Activated CD4-positive, CD25-positive, alpha-beta regulatory T cell (primary cell): ENCODE results near the gene MYLK4.

Source experiments
- DNase-seq, 4 experiments: peaks; one replicate each; lab custom pipeline; 2025; lab: John Stamatoyannopoulos, UW

MYLK4 gene

GRCh38 chr6:2755456-2755855 lies 4.7 kb upstream of the MYLK4 start:
- no peak for DNase-seq

DNA sequence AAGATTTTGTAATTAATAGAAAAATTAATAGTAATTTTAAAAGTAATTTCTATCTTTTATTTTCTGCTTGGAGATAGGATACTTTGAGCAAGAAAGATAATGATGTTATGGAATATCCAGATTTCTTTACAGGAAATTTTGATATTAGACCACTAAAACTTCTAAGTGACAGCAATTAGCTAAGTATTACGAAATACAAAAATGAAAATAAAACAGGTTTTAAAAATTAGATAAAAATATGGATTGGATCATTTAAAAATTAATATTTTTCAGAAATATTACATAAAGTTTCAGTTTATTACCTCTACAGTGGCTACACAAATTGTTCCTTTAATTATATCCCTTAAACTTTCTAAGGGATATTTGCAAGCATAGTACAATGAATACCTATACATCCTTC lies 4.2 kb upstream of the MYLK4 start:
- no peak for DNase-seq

DNA sequence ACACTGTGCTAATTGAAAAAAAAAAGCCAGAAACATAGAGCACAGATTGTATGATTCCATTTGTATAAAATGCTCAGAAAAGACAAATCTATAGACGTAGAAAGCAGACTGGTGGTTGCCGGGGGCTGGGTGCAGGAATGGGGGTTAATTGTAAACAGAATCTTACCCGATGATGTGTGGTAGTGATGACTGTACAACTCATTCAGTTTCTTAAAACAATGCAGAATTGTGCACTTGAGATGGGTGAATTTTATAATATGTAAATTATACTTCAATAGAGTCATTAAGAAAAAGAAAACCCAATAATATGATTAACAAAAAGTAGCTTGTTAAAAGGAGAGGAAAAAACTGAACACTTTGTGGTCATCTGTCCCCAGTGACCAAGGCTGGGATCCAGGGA lies 3.7 kb upstream of the MYLK4 start:
- DNase-seq = no peak

DNA sequence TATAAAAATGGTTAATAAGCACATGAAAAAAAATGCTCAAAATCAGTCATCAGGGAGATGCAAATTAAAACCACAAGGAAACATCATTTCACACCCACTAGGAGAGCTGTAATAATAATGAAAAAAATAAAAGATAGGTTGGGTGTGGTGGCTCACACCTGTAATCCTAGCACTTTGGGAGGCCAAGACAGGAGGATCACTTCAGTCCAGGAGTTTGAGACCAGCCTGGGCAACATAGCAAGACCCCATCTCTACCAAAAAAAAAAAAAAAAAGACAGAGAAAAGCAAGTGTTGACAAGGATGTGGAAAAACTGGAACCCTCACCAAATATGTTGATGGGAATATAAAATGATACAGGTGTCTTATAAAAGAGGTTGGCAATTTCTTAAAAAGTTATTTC lies 3.0 kb upstream of the MYLK4 start:
- DNase-seq = no peak

DNA sequence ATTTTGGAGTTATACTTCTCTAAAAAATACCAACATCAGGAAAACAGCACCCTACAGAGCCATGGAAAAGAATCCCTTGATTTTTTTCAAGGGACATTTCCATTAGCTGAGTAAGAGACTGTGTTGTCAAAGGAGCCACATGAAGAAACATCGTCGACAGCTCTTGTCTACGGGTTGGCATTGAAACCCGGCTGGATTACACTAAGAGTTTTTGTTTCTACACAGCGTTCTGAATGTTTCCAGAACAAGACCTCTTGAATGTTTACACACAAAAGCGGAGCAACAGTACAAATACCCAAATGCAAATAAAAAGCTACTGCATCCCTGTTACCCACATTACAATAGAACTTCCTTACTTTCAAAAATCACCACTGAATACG lies 2.4 kb upstream of the MYLK4 start:
- DNase-seq = no peak

DNA sequence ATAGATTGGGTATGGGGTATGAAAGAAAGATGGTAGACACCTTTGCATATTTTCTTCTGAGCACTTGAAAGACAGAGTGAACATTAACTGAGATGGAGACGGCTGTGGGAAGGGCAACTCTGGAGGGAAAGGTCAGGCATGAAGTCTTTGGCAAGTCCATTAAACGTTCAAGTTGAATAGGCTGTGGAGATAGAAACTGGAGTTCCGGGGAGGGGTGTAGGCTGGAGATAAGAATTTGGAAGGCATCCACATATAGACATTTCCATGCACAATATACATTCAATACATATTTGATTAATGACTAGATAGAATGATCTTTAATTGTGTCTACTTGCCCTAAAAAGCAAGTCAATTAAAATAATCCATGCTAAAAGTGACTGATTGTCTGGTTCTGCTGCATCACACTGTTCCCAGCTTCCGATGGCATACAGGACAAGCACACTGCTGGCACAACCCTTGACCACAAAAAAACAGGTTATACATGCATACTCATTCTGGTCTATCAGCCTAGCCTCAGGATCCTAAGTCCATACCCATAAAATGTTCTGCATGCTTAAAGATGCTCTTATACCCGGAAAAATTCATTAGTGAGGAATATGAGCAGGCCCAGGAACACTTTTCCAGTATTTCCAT lies 1.9 kb upstream of the MYLK4 start:
- DNase-seq = no peak

DNA sequence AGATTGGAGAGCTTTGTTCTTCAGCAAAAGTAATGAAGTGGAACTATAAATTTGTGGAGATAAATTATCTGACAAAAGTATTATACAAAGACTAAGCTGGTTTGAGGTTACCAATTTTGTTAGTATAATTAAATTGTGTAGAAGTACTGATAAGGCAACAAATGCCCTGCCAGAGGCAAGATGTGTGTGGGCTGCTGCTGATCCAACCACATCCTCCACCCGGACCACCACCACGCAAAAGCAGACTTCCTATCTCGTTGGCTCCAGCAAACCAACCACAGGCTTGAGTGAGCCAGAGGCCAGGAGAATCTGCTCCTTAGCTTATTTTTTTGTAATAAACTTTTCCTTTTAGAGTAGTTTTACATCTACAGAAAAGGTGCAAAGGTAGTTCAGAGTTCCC lies 1.1 kb upstream of the MYLK4 start:
- no peak for DNase-seq

DNA sequence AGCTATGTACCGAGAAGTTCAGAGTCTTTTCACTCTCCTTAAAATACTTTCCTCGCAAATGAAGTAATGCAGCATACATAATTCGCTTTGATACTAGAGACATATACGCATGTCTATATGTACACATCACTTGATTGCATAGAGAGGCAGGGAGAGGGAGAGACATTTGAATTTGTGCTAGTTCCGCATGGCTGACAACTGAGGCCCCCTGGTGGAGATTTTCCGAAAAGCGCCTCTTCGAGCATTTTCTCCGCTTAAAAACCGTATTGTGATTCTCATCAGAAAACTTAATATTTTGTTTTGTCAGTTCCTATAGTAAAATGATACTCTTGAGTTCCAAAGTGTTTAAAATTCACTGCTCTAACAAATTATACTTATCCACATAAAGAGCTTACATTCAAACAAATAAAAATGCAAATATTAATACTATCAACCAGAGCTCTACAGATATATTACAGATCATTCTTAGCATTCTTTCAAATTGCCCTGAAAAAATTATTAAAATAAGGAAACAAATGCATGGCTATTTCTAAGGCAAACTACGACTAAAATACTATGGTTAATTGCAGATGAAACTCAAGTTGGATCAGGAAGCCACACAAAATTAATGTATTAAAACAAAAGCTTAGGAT lies 637 bp downstream of the MYLK4 start:
- peak; percentile 28 to 56 (median 42) for DNase-seq

GRCh38 chr6:2748183-2748582 lies 2.5 kb downstream of the MYLK4 start:
- no peak for DNase-seq

DNA sequence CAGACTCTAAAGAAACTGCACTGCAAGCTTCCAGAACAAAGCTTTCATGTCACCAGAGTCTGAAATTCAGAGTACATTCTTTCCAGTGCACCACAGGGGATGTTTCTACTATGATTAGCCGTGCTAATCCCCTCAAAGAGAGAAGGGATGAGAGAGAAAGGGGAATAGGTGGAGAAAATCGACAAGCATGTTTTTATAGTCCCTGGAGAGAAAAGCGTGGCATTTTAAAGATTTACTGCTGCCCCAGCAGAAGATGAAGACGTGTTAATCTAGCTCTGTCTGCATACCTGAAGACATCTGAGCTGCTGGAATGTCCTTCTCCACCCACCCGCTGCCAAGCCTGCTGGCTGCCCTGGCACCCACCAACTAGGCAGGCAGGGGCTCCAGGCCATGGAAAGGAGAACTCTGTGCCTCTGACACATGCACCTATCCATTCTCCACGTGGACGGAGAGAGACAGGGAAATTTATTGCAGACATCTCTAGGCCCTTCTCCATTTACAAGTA lies 4.1 kb downstream of the MYLK4 start:
- no peak for DNase-seq

DNA sequence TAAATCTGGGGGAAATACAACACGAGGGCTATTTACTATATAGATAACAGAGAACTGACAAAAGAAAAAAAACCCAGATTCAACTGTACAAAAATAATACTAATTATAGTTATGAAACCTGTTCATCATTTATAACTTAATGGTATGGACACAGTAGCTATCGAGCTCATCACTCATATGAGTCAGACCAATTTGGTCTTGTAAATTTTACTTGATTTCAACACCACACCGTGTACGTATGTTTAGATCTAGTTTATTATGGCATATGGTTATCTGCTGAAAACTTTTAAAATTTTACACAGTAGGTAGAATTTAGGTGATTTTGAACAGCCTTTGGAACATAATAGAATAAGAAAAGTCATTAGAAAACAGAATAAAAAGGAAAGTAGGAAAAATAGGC lies 5.5 kb downstream of the MYLK4 start:
- DNase-seq = no peak

DNA sequence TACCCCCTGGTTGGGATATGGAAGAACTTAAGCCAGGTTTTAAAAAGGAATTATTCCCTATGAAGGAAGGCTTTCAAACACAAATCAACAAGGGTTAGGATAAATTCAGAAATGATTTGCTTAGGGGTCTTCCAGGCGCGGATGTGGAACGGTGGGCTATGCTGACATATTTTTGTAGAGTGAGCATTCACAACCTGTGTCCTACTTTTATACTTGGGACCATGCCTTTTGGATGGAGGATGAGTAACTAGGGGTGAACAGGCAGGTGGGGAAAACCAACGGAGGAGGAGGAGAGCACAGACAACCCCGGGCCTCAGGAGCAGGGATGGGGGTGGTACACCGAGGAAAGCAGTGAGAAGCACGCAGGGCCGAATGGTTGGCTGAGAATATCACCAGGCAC lies 5.9 kb downstream of the MYLK4 start:
- DNase-seq = no peak

- DNase-seq = no peak
These were observed 6.4 kb downstream of the MYLK4 start for GRCh38 chr6:2744209-2744771.

DNA sequence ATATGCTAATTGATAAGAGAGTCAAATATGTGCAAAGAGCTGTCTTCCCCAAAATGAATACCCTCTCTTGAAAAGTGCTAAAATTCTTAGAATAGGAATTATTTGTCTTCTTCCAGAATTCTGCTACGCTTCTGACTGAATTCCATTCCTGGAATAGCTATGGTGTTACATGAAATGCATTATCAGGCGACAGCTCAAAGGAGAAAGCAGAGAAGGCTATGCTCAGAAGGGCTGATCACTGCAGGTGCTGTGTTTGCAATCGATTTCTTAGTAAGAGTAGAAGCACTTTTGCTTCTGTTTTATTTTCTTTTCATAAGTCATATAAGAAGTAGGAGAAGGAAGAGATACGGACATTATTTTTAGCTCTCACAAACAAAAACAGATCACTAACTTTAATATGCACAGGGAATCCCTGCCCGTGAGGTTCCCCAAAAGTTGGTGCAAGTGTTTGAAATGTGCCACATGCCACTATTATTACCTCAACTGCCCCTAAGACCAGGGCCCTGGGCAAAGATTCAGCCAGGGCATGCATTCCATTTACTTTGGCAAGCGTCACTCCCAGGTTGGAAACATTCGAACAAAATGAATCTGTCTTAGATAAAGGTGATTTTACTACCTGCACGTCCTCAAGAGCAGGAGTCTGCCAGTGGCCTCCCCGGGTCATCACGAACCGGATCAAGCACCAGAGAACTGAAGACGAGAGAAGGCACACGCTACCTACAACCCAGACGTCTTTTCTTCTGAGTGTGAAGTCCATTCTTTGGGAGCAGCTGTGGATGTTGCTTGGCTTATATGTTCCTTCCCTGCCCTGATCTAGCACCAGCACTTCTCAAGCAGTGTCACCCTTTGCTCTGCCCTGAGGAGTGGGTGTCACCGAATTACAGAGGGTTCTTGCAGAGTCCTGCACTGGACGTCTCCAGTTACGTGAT lies 7.2 kb downstream of the MYLK4 start:
- no peak for DNase-seq

DNA sequence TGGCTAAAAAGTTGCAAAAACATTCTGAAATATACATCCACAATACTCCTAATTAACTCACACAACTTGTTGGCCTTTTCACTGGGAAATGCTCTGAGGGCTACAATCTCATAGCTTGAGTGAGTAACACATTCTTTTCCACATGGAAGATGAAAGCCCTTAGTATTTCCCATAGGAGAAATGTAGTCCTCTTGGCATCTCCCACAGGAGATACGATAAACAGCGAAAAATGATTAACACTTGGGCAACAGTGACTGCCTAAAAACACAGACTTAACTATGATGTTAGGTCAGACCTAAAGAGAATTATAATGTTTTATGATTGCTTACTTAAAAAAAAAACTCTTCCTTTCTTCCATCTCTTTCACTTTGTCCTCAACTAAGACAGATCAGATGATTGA lies 9.0 kb downstream of the MYLK4 start:
- no peak for DNase-seq

GRCh38 chr6:2740581-2740980 lies 10.1 kb downstream of the MYLK4 start:
- DNase-seq = no peak

- DNase-seq = no peak
These were observed 11.4 kb downstream of the MYLK4 start for GRCh38 chr6:2739335-2739734.

GRCh38 chr6:2738373-2738979 lies 12.2 kb downstream of the MYLK4 start:
- DNase-seq = peak in 1 of 4 experiments; percentile 21

DNA sequence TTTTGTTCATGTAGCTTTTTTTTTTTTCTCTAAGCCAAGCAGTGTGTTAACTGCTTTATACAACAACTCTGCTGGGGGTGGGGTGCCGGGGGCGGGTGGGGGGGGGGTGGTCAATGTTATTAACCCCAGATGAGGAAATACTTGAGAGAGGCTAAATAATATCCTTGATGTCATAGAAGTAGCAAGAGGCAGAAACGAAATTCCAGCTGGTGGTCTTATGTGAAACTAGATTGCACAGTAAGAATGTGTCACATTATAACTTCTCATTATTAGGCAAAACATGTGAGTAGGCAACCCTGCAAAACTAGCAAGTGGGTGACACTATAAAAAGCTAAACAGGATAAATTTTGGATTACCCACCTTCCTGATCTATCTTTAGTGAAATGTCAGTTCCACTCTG lies 12.8 kb downstream of the MYLK4 start:
- no peak for DNase-seq

- DNase-seq = no peak
These were observed 16.1 kb downstream of the MYLK4 start for GRCh38 chr6:2734488-2735166.

- no peak for DNase-seq
These were observed 16.8 kb downstream of the MYLK4 start for GRCh38 chr6:2733736-2734480.
